Measurements from ENCODE around the gene SHISAL1.

DNA sequence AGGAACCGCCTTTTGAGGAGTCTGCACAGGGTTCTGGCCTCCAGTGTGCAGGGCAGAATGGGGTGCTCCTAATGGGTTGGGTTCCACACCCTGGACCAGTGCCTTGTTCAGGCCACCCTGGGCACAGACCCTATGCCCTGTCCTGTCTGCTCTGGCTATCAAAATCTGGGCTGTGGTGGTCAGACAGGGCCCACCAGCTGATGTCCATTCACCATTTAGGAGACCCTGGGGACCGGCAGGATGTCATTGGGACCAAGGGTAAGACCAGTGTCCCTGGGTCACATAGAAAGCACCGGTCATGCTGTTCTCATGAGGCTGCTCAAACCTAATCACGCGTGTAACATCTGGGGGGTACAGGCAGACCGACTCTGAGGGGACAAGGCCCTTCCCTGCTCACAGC, 94.7 kb downstream of the SHISAL1 start:
- TF ChIP-seq, protein P1, sequence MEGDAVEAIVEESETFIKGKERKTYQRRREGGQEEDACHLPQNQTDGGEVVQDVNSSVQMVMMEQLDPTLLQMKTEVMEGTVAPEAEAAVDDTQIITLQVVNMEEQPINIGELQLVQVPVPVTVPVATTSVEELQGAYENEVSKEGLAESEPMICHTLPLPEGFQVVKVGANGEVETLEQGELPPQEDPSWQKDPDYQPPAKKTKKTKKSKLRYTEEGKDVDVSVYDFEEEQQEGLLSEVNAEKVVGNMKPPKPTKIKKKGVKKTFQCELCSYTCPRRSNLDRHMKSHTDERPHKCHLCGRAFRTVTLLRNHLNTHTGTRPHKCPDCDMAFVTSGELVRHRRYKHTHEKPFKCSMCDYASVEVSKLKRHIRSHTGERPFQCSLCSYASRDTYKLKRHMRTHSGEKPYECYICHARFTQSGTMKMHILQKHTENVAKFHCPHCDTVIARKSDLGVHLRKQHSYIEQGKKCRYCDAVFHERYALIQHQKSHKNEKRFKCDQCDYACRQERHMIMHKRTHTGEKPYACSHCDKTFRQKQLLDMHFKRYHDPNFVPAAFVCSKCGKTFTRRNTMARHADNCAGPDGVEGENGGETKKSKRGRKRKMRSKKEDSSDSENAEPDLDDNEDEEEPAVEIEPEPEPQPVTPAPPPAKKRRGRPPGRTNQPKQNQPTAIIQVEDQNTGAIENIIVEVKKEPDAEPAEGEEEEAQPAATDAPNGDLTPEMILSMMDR (IDR thresholded peaks at IDR 0.05; ENCODE audit: low read length): no peak
- TF ChIP-seq EZH2 (optimal IDR thresholded peaks at IDR 0.05; ENCODE audit: low read depth, low read length) (no peak), EZH2phosphoT487 (IDR thresholded peaks at IDR 0.05; ENCODE audit: low read length) (no peak)
